Right ventricle myocardium superior (tissue), 1 donor: ENCODE data around the gene ABCB11. TPM values are rescaled to one million over a fixed set of nuclear protein-coding genes. Genes with fewer than 3 reads are reported as not detected.

Experiments used
- ATAC-seq: fragments of 200-7000 bp; cut with Tn5 transposase; one replicate; pipeline ENCODE4 v1.9.1; 2020; ENCODE audit warnings: mild to moderate bottlenecking; ENCODE audit not compliant: poor library complexity
- DNase-seq: peaks from one replicate; pipeline ENCODE4 v3.0.0-alpha.2; 2020
- intact Hi-C: fragments of 100-400 bp; cut with DNase I; formaldehyde crosslinking; loops from one replicate; pipeline ENCODE4 v1.11.2; 2022
- total RNA-seq: library from RNA; stranded (reverse); fragmentation: NEBNext Ultra II Directional; extraction: Animal tissue kit (Norgen Biotek cat#: 25700); gene quantifications from one replicate; pipeline ENCODE4 v1.2.1, GENCODE V29; 2021
- donor health status: DM: no; HTN: yes; CAD: no; lungs with severe emphysema.

The ABCB11 gene
- total RNA-seq, 1 donor from 2014 or later, result 0.13 TPM

DNA sequence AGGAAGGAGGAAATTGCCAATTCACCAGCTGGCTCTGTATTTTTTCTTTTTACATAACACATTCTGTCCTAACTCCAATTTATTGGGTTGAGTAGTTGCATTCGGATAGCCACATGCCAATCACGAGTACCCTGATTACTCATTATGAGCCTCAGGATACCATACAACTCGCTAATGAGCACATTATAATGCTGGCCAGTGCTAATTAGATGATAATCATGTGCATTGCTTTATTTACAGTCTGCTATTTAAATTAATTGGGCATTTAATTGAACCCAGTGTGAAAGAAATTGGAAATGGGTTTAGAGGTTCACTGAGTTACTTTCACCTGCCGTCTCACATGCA, 114.8 kb downstream of the ABCB11 start:
- intact Hi-C loops, result no loop called here
- no peak for DNase-seq
- no peak for ATAC-seq

GRCh38 chr2:168915441-168916330, 115.4 kb downstream of the ABCB11 start:
- intact Hi-C loops, result no loop called here

DNA sequence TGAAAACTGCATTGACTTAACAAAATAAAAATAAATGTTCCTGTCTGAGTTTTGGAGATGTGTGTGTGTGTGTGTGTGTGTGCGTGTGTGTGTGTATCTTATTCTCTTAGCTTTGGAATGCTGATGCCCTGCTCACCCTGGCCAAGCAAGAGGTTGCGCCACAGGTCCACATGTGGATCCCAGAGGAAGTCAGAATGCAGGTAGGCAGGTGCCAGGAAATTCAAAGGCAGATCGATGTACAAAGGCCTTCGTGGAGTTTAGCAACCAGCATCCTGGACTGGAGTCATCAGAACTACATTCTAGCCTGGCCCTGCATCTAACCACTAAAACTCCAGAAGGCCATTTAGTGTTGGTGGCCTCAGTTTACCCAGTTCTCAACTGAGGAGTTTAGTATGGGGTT, 117.6 kb downstream of the ABCB11 start:
- intact Hi-C loops, result no loop called here
- ATAC-seq, result no peak
- no peak for DNase-seq

More at GRCh38 chr2:168915441-168916330, 115.4 kb downstream of the ABCB11 start:
- no peak for DNase-seq
- ATAC-seq, result no peak

DNA sequence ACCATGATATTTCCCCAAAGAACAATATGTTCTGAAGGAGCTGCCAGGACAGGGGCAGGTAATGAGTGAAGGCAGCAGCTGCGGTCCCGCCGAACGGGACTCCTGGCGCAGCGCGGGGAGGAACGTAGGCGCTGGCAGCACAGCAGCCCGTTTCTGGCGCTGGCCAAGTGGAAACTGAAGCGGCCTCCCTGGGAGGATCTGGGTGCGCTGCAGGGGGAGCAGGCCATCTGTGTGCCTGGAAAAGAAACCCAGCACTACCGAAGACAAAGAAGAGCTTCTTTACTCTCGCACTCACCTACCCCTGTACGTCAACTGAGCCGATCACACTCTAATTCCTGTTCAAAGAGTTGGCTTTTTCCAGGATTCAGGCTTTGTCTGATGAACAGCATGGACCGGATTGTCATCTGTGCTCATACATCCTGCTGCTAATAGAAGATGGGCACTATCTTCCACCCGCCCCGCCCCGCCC, 118.2 kb downstream of the ABCB11 start:
- DNase-seq, result peak; percentile 56
- intact Hi-C loops, result no loop called here
- peak; percentile 81 for ATAC-seq

DNA sequence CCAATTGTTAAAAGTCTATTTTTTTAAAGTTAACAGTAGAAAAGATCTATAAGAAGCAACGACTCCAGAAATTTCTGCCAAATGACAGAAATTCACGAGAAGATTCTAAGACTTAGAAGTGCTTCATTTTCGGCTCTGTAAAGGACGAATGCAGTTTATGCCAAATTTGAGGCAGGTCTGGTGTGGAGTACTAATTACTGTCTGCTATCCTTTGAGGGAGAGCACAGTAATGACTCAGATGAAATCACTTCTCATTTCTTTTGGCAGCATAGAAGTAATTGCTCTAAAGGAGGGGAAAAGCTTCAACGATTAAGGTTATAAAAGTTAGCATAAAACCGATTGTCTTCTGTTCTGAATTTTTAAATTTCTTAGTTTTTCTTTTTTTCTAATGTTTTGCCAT, 118.7 kb downstream of the ABCB11 start:
- intact Hi-C loops, result no loop called here
- no peak for DNase-seq
- ATAC-seq, result no peak

DNA sequence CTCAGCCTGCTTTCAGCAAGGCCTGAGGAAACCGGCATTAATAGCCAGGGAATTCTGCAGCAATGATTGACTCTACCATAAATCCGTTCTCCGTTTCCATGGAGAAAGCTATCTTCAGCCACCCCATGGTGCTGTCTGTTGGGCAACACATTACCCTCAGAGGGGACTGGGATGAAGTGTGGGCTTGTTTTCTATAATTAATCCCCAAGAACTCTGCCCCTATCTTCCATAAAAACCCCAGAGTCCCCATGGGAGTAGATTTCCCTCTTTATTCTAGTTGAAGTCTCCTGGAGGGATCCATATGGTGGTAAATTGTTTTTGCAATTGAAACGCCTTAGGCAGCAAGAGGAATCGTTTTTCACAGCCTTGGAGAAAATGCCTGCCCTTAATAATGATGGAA, 120.8 kb downstream of the ABCB11 start:
- ATAC-seq (no peak), DNase-seq (no peak)
- intact Hi-C loops, result no loop called here

DNA sequence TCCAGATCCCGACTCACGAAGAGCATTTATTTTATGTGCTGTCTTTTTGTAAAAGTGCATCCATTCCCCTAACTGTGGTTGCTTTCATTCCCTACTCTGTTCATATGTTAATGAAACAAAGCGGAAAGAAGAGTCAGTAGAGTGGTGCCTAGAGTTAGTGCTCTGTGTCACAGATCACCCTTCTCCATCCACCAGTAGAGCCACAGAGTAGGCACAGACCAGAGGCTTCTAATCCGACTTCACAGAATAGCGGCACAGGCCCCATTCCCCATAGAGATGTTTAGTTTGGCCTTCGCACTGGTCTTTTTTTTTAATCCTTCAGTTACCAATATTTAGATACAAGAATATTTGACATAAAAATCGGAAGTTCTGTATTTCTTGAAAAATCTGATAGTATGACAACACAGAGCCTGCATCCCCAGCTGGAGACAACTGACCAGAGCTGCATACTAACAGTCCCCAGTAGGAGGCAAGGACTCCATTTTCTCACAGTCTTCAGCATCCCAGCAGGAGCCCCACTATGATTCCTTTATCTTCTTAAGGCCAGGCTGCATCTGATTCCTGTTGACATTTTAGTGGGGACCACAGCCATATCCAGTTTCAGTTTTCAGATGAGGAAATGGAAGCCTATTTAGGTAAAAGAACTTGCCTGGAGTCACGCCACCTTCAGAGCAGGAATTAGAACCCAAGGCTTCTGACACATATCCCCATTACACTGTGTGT, 123.0 kb downstream of the ABCB11 start:
- no peak for ATAC-seq
- DNase-seq, result no peak
- intact Hi-C loops, result no loop called here

- DNase-seq (no peak), ATAC-seq (no peak)
- intact Hi-C loops, result no loop called here
Observed at GRCh38 chr2:168904358-168904757, 126.8 kb downstream of the ABCB11 start.

GRCh38 chr2:168903888-168904287, 127.2 kb downstream of the ABCB11 start:
- no peak for DNase-seq
- intact Hi-C loops, result no loop called here
- ATAC-seq, result no peak

DNA sequence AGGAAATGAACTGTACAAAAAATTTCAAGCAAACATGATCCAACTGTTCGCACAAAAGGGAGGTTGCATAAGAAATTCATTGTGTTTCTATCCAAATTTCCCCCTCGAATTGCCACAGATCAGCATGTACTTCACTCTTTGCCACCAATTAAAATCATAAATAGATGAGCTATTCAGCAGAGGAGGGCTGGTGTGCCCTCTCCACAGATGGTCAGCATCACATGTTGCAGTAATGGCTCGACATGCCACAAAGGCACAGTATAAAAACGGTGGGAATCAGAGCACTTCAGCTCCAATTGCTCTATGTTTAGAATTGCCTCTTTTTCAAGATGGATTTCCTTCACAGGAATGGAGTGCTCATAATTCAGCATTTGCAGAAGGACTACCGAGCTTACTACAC, 130.1 kb downstream of the ABCB11 start, which contains the start of gene G6PC2:
Gene G6PC2, plus strand, starts transcription at position 289 of the 400 bp plus-strand sequence. Its CDS starts 41 bp downstream, at position 330.
- no peak for ATAC-seq
- intact Hi-C loops, result no loop called here
- no peak for DNase-seq

GRCh38 chr2:168897449-168897848, 133.7 kb downstream of the ABCB11 start:
- ATAC-seq (no peak), DNase-seq (no peak)
- intact Hi-C loops, result no loop called here

DNA sequence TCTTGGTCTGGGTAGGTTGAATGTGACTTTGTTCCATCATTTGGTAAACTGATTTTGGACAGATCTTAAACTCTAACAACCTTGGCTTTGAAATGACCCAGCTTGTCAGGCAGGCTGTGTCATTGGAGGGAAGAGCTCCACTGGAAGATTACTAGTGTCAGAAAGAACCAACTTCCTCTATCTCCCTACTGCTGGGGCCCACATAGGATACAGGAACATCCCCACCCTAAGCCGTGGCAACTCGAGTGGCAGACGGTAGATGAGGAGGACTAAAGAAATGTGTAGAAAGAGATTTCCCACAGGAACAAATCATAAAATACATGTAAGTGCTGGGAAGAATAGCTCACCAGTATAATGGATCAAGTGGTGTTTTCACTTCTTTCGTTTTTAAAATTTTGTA, 134.3 kb downstream of the ABCB11 start:
- ATAC-seq (no peak), DNase-seq (no peak)
- intact Hi-C loops, result no loop called here

GRCh38 chr2:168895771-168896170, 135.4 kb downstream of the ABCB11 start:
- ATAC-seq (no peak), DNase-seq (no peak)
- intact Hi-C loops, result no loop called here

DNA sequence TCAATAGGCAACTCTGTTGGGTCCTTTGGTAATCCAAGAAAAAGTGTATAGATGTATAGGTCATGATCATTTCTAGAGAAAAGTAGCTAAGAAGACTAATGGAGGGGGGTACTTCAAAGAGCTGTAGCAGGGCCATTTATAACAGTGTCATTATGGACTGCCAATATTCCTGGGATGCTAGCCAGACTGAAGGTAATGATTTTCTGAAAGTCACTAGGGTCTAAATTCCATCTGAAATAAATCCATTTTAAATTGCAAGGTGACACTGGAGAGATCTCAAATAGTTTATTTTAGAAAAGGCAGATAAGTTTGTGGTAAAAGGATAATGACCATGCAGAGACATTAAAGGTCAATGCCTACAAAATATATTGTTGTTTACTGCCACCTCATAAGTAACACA, 136.4 kb downstream of the ABCB11 start:
- DNase-seq (no peak), ATAC-seq (no peak)
- intact Hi-C loops, result no loop called here

GRCh38 chr2:168894101-168894500, 137.0 kb downstream of the ABCB11 start:
- ATAC-seq (no peak), DNase-seq (no peak)
- intact Hi-C loops, result no loop called here

DNA sequence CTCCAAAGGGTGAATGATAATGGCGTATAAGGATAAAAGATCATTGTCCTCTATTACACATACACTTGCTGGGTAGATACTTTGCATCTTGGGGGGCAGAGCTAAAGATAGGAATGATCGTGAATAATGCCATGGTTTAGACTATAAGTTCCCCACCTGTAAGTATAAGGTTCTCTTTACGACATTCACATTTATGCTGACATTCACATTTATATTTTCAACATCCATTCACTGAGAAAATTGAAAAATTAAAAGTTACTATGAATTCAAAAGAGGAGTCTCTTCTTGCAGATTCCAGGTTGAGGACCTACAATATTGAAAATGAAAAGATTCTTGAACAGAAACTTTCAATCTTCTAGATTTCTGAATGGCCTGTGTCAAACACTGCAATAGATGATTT, 138.8 kb downstream of the ABCB11 start:
- DNase-seq (no peak), ATAC-seq (no peak)
- intact Hi-C loops, result no loop called here

- intact Hi-C loops, result no loop called here
- peak; percentile 91 for DNase-seq
- peak; percentile 99 for ATAC-seq
Observed at GRCh38 chr2:168890006-168890782, 140.9 kb downstream of the ABCB11 start, which contains the start of gene SPC25. SPC25 (minus strand) TSS chr2:168890430; CDS start chr2:168889519, 911 bp downstream.

GRCh38 chr2:168889635-168890005, 141.5 kb downstream of the ABCB11 start:
- intact Hi-C loops, result no loop called here
- DNase-seq (no peak), ATAC-seq (no peak)

DNA sequence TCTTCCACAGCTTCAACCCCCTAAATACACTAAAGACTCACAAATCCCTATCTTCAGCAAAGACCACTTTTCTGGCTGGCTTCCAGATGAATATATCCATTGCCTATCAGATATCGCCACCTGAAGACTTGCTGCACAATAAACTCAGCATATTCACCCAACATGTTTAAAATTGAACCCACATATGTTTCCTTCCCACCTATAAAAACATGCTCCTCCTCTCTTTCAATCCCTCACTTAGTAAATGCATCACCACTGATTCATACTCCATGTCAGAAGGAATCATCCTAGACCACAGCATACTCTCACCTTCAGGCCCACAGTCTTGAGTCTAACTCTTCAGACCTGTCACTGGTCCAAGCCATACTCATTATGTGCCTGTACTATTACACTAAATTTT, 146.1 kb downstream of the ABCB11 start:
- ATAC-seq (no peak), DNase-seq (no peak)
- intact Hi-C loops, result no loop called here
